NOMO-1 treated with dmso at 0.1 percent for 144 hours (cell line): Measurements from ENCODE around the gene ALG10B.

Experiments used
- DNase-seq: peaks from one replicate; lab custom pipeline; 2025; ENCODE audit not compliant: unreplicated experiment; lab: John Stamatoyannopoulos, UW

Gene ALG10B

GRCh38 chr12:38373784-38374183 is 57.2 kb downstream of the ALG10B start:
- no peak for DNase-seq

- DNase-seq = no peak
Measured at GRCh38 chr12:38374751-38375150, 58.2 kb downstream of the ALG10B start.
